ENCODE results near the gene HS6ST2. TPM values are rescaled to one million over a fixed set of nuclear protein-coding genes. Genes with fewer than 3 reads are reported as not detected.

The HS6ST2 gene
- total and polyA plus RNA-seq, 4 donors, result 11.4 to 73.1 (median 53.1) TPM

DNA sequence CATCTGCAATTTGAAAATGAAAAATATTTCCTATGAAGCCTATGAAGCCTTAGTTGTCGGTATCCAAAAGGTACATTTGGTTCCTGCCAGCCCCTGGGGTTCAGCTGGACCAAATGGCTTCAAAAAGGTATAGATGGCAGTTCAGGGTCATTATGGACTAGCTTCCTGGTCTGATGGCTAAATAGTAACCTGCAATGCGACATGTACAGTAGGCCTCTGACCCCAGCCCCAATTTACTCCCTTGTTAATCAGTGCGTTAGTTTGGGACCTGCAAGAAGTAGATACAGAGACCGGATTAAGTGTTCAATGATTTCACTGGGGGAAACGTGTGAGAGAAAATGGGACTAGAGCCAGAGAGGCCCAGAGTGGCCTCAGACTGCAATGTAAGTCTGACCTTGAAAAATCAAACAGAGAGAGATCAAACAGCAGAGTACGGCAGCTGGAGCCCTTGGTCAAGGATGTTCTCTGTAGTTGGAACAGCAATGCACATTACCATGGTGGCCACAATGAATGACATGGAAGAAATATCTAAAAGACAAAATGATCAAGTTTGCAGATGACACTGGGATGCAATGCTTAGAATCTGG, 354.6 kb downstream of the HS6ST2 start:
- Histone ChIP-seq H3K9me3 (ENCODE audit: control insufficient read depth, insufficient read depth, low read length) (no peaks in the 10 kb centered on the region), H3K27me3 (ENCODE audit: control insufficient read depth, insufficient read depth, low read length) (peaks cover 5% of the 10 kb centered on the region), H3K27ac (ENCODE audit: low read depth, low read length) (no peak overlapping the region), H3K4me1 (ENCODE audit: control insufficient read depth, insufficient read depth, low read length) (no peaks in the 10 kb centered on the region), H3K36me3 (ENCODE audit: control insufficient read depth, insufficient read depth, low read length) (no peaks in the 10 kb centered on the region), H3K4me3 (ENCODE audit: low read depth, low read length) (no peak overlapping the region)
- no peak for DNase-seq (ENCODE audit: low read depth in 4 of 6, low spot score in 6 of 6)
- WGBS (ENCODE audit: insufficient coverage), result 76% methylated on average over 4 of the region's 6 CpGs

DNA sequence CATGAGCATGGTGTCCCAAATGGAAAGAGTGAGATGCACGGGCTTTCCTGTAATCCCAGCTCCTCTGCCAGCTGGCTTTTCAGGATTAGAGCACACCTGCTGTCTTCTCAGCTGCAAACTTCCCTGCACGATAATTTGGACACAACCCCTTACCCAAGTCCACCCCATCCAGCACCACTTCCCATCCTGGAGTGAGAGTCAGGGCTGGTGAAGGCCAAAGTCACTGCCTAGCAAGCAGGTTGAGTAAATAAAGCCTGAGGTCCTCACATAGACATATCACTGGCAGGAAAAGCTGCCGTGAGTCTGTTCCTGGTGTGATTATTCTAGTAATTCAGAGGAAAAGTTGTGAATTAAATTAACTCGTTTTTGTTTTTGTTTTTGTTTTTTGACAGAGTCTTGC, 355.7 kb downstream of the HS6ST2 start:
- H3K9me3 ChIP-seq (ENCODE audit: control insufficient read depth, insufficient read depth, low read length), result no peaks in the 10 kb centered on the region
- no peaks in the 10 kb centered on the region for H3K36me3 ChIP-seq (ENCODE audit: control insufficient read depth, insufficient read depth, low read length)
- 73% methylated on average over 4 of the region's 4 CpGs for WGBS (ENCODE audit: insufficient coverage)
- DNase-seq (ENCODE audit: low read depth in 4 of 6, low spot score in 6 of 6), result no peak
- H3K27ac ChIP-seq (ENCODE audit: low read depth, low read length), result no peak overlapping the region
- peaks cover 5% of the 10 kb centered on the region for H3K27me3 ChIP-seq (ENCODE audit: control insufficient read depth, insufficient read depth, low read length)
- no peak overlapping the region for H3K4me3 ChIP-seq (ENCODE audit: low read depth, low read length)
- no peaks in the 10 kb centered on the region for H3K4me1 ChIP-seq (ENCODE audit: control insufficient read depth, insufficient read depth, low read length)

DNA sequence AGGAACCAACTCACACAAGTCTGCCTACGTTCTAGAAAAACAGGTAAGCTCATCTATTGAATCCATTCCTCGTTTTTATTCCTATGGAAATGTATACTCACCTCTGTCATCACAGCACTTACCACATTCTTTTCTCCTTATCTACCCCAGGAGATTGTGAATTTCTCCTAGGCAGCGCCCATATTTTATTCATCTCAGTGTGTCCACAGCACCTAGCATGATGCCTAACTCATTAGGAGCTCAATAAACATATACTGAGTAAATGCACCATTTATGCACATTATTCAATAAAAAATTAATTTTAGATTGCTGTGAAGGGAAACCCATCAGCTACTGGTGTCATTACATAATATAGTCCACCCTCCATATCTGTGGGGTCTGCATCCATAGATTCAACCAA, 363.4 kb downstream of the HS6ST2 start:
- H3K36me3 ChIP-seq (ENCODE audit: control insufficient read depth, insufficient read depth, low read length), result no peaks in the 10 kb centered on the region
- H3K4me3 ChIP-seq (ENCODE audit: low read depth, low read length), result no peak overlapping the region
- no peaks in the 10 kb centered on the region for H3K9me3 ChIP-seq (ENCODE audit: control insufficient read depth, insufficient read depth, low read length)
- peaks cover 6% of the 10 kb centered on the region for H3K27me3 ChIP-seq (ENCODE audit: control insufficient read depth, insufficient read depth, low read length)
- no peaks in the 10 kb centered on the region for H3K4me1 ChIP-seq (ENCODE audit: control insufficient read depth, insufficient read depth, low read length)
- 75% methylated on average over 2 of the region's 3 CpGs for WGBS (ENCODE audit: insufficient coverage)
- DNase-seq (ENCODE audit: low read depth in 4 of 6, low spot score in 6 of 6), result no peak
- H3K27ac ChIP-seq (ENCODE audit: low read depth, low read length), result no peak overlapping the region

DNA sequence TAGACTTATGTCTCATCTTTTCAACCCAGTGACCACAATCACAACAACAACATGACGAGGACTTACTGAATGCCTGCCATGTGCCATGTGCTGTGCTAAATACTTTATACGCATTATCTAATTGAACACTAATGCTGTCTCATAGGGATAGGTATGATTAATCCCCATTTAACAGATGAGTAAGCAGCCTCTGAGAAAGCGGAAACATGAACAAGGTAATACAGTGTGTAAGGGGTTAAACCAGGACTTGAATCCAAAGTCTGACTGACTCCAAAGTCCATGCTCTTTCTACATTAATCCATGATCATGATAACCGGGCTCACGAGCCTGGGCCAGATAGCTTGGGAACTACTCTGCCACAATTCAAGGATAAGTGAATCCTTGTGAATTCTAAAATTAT, 364.3 kb downstream of the HS6ST2 start:
- Histone ChIP-seq H3K4me3 (ENCODE audit: low read depth, low read length) (no peak overlapping the region), H3K27me3 (ENCODE audit: control insufficient read depth, insufficient read depth, low read length) (peaks cover 9% of the 10 kb centered on the region), H3K4me1 (ENCODE audit: control insufficient read depth, insufficient read depth, low read length) (no peaks in the 10 kb centered on the region), H3K36me3 (ENCODE audit: control insufficient read depth, insufficient read depth, low read length) (no peaks in the 10 kb centered on the region), H3K9me3 (ENCODE audit: control insufficient read depth, insufficient read depth, low read length) (no peaks in the 10 kb centered on the region), H3K27ac (ENCODE audit: low read depth, low read length) (no peak overlapping the region)
- no CpG with 5 or more reads among the region's 5 CpGs for WGBS (ENCODE audit: insufficient coverage)
- no peak for DNase-seq (ENCODE audit: low read depth in 4 of 6, low spot score in 6 of 6)

DNA sequence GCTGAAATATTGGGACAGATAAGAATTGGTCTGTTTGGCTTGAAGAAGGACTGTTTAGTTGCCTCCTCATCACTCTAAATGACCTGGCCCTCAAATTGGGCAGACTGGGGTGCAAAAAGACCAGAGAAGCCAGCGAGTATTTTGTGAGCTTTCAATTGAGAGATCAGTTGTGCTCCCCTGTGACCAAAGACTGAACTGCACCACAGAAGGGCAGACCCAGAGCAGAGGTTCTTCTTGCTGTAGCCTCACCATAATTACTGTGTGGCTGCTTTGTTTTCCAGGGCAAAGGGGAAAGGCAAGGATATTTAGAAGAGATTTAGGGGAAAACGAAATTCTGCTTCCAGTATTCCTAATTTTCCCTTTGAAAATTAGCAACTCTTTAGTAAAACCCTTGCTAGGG, 365.5 kb downstream of the HS6ST2 start:
- Histone ChIP-seq H3K27me3 (ENCODE audit: control insufficient read depth, insufficient read depth, low read length) (peaks cover 9% of the 10 kb centered on the region), H3K9me3 (ENCODE audit: control insufficient read depth, insufficient read depth, low read length) (no peaks in the 10 kb centered on the region), H3K36me3 (ENCODE audit: control insufficient read depth, insufficient read depth, low read length) (no peaks in the 10 kb centered on the region), H3K27ac (ENCODE audit: low read depth, low read length) (no peak overlapping the region), H3K4me1 (ENCODE audit: control insufficient read depth, insufficient read depth, low read length) (no peaks in the 10 kb centered on the region), H3K4me3 (ENCODE audit: low read depth, low read length) (no peak overlapping the region)
- WGBS (ENCODE audit: insufficient coverage), result 30% methylated on average over 1 of the region's 2 CpGs
- DNase-seq (ENCODE audit: low read depth in 4 of 6, low spot score in 6 of 6), result peak in 1 of 6 donors; percentile 2

DNA sequence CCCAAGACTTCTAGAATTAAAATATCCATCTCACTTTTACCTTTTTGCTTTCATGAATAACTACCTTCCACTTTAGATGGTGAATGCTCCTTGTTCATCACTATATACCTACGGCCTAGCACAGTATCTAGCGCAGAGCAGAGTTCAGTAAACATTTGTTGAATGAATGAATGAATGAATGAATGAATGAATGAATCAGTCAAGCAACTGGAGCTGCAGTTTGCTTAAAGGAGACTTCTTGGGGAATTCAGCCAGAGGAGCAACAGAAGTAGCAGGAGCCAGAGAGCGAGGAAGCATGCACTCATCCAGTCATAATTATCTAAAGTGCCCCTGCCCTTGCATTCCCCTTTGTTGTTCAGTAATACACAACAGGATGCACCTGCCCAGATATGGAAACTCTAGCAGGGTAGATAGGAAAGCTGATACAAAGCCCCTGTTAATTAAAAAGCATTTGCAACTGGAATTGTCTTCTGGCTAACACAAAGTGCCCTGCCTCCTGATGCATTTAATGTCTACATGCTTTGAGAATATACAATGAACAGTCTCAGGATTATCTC, 366.6 kb downstream of the HS6ST2 start:
- no peak for DNase-seq (ENCODE audit: low read depth in 4 of 6, low spot score in 6 of 6)
- WGBS (ENCODE audit: insufficient coverage), result 75% methylated on average over 1 of the region's 3 CpGs
- Histone ChIP-seq H3K27ac (ENCODE audit: low read depth, low read length) (no peak overlapping the region), H3K4me3 (ENCODE audit: low read depth, low read length) (no peak overlapping the region), H3K36me3 (ENCODE audit: control insufficient read depth, insufficient read depth, low read length) (no peaks in the 10 kb centered on the region), H3K27me3 (ENCODE audit: control insufficient read depth, insufficient read depth, low read length) (peaks cover 9% of the 10 kb centered on the region), H3K4me1 (ENCODE audit: control insufficient read depth, insufficient read depth, low read length) (no peaks in the 10 kb centered on the region), H3K9me3 (ENCODE audit: control insufficient read depth, insufficient read depth, low read length) (no peaks in the 10 kb centered on the region)

DNA sequence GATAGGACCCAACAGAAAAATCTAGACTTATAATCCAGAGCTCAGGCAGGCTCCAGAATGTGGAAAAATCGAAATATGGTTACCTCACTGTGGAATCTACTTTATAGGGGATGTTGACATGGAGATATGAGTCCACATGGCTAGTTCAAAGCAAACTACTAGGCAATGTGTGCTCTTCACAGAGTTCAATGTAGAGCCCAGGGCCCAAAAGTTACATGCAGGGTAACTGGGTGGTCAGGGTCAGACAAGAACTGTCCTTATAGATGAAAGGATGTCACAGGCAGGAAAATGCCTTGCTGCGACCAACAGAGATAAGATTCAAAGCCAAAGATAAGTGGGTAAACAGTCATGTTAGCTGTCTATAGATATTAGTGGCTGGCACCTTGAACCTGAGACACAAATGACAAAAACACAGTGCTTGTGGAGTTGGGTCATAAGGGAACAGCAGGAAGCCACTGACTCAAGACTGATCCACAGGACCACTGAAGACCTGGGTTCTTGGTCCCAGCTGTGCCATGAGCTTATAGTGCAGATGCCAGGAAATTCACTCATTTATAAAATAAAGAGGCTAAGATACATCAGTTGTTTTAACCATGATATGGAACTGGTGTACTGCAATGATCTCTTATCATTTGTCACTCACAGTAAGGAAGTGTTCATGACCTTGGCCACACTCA, 367.9 kb downstream of the HS6ST2 start:
- H3K9me3 ChIP-seq (ENCODE audit: control insufficient read depth, insufficient read depth, low read length), result no peaks in the 10 kb centered on the region
- WGBS (ENCODE audit: insufficient coverage), result 100% methylated on average over 1 of the region's 2 CpGs
- H3K36me3 ChIP-seq (ENCODE audit: control insufficient read depth, insufficient read depth, low read length), result no peaks in the 10 kb centered on the region
- H3K27ac ChIP-seq (ENCODE audit: low read depth, low read length), result no peak overlapping the region
- H3K27me3 ChIP-seq (ENCODE audit: control insufficient read depth, insufficient read depth, low read length), result peaks cover 11% of the 10 kb centered on the region
- DNase-seq (ENCODE audit: low read depth in 4 of 6, low spot score in 6 of 6), result no peak
- H3K4me1 ChIP-seq (ENCODE audit: control insufficient read depth, insufficient read depth, low read length), result no peaks in the 10 kb centered on the region
- no peak overlapping the region for H3K4me3 ChIP-seq (ENCODE audit: low read depth, low read length)

DNA sequence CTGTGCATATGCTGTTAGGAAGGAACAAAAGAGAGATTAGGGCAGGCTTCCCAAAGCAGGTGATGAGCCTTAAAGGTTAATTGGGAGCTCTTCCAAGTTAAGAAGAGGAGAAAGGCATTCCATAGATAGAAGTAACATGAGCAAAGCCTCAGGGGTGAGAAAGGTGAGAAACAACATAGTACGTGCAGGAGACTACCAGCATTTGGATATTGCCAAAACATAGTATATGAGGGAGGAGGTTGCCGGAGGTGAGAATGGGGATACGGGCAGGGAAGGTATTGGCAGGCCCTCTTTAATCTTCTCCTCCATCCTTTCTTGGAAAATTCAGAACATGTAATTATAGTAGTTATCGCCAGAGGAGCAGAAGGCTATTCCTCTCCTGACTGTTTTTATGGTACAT, 373.5 kb downstream of the HS6ST2 start:
- Histone ChIP-seq H3K4me3 (ENCODE audit: low read depth, low read length) (no peak overlapping the region), H3K36me3 (ENCODE audit: control insufficient read depth, insufficient read depth, low read length) (no peaks in the 10 kb centered on the region), H3K9me3 (ENCODE audit: control insufficient read depth, insufficient read depth, low read length) (no peaks in the 10 kb centered on the region), H3K4me1 (ENCODE audit: control insufficient read depth, insufficient read depth, low read length) (no peaks in the 10 kb centered on the region), H3K27me3 (ENCODE audit: control insufficient read depth, insufficient read depth, low read length) (peaks cover 15% of the 10 kb centered on the region), H3K27ac (ENCODE audit: low read depth, low read length) (no peak overlapping the region)
- WGBS (ENCODE audit: insufficient coverage), result no CpG with 5 or more reads among the region's 4 CpGs
- no peak for DNase-seq (ENCODE audit: low read depth in 4 of 6, low spot score in 6 of 6)

DNA sequence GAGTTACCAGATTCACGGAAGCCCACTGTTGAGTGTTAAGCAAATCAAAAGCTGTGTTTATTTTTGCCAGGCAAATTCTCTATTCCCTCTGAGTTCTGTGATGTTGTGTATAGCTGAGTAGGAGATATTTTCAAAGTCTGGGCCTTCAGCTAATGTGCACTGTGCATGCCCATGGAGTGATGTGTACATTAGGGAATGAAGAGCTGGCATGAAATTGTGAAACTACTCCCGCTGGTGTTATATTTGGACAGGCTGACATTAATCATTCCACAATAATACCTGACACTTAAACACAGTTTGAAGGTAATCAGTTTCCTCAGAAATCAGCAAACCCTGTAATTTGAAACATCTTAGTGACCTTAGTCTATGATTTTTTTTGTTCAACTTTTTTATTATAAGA, 381.5 kb downstream of the HS6ST2 start:
- Histone ChIP-seq H3K9me3 (ENCODE audit: control insufficient read depth, insufficient read depth, low read length) (no peaks in the 10 kb centered on the region), H3K4me3 (ENCODE audit: low read depth, low read length) (no peak overlapping the region), H3K4me1 (ENCODE audit: control insufficient read depth, insufficient read depth, low read length) (no peaks in the 10 kb centered on the region), H3K27me3 (ENCODE audit: control insufficient read depth, insufficient read depth, low read length) (peaks cover 9% of the 10 kb centered on the region), H3K36me3 (ENCODE audit: control insufficient read depth, insufficient read depth, low read length) (no peaks in the 10 kb centered on the region), H3K27ac (ENCODE audit: low read depth, low read length) (no peak overlapping the region)
- WGBS (ENCODE audit: insufficient coverage), result no CpG with 5 or more reads among the region's 2 CpGs
- no peak for DNase-seq (ENCODE audit: low read depth in 4 of 6, low spot score in 6 of 6)
